Gastrocnemius medialis (tissue), 4 donors: ENCODE results near the gene ACLY. TPM values are rescaled to one million over a fixed set of nuclear protein-coding genes. Genes with fewer than 3 reads are reported as not detected.

Source experiments
- ATAC-seq, 2 donors: fragments of 150-250 bp; one replicate each; pipeline ENCODE4 v1.9.1; 2016
- DNase-seq, 2 donors: peaks; one replicate each; pipeline ENCODE4 v3.0.0-alpha.2; 2019
- H3K27ac ChIP-seq, 4 donors: fragments of 200-600 bp; sonication (generic); 1 replicate in 1 of 4; 2 replicates in 3 of 4; pipeline ENCODE4 v1.5.1; 2016 to 2018; ENCODE audit warnings: mild to moderate bottlenecking in 2 of 4, moderate library complexity in 1 of 4
- H3K27me3 ChIP-seq, 3 donors: fragments of 200-600 bp; sonication (generic) in 2 of 3; 1 replicate in 1 of 3; 2 replicates in 2 of 3; pipeline versions ENCODE4 v1.5.1 to v1.6.0; 2016 to 2019; ENCODE audit warnings: mild to moderate bottlenecking in 1 of 3, moderate library complexity in 1 of 3
- H3K36me3 ChIP-seq, 2 donors: fragments of 200-600 bp; sonication (generic) in 1 of 2; one replicate each; pipeline ENCODE4 v1.5.1; 2017 to 2018
- H3K4me1 ChIP-seq, 2 donors: fragments of 200-600 bp; sonication (generic) in 1 of 2; one replicate each; pipeline ENCODE4 v1.5.1; 2016 to 2017; ENCODE audit warnings: mild to moderate bottlenecking in 2 of 2
- H3K4me3 ChIP-seq, 4 donors: fragments of 200-600 bp; sonication (generic) in 3 of 4; 1 replicate in 1 of 4; 2 replicates in 3 of 4; pipeline ENCODE4 v1.5.1; 2016 to 2019; ENCODE audit warnings: mild to moderate bottlenecking in 2 of 4
- H3K9me3 ChIP-seq, 3 donors: fragments of 200-600 bp; sonication (generic) in 2 of 3; 1 replicate in 1 of 3; 2 replicates in 2 of 3; pipeline ENCODE4 v1.5.1; 2016 to 2019
- CTCF ChIP-seq, 5 experiments: fragments of 450-650 bp in 3 of 5; fragments of 200-600 bp in 2 of 5; sonication (generic) in 2 of 5; IDR thresholded peaks in 4 of 5; conservative IDR thresholded peaks in 1 of 5; 1 replicate in 4 of 5; 2 replicates in 1 of 5; pipeline ENCODE4 v1.5.1; 2016 to 2019; ENCODE audit warnings: antibody characterized with exemption in 5 of 5, mild to moderate bottlenecking in 3 of 5, moderate library complexity in 3 of 5
- POLR2A ChIP-seq, 2 donors: fragments of 450-650 bp; IDR thresholded peaks; one replicate each; pipeline ENCODE4 v1.6.1; 2017; ENCODE audit warnings: antibody characterized with exemption in 2 of 2, mild to moderate bottlenecking in 2 of 2, moderate library complexity in 2 of 2
- in situ Hi-C, 4 donors: fragments of 200-750 bp; cut with MboI; loops; one replicate each; pipeline versions ENCODE4 v1.15.0 to v1.8.0; 2017; ENCODE audit warnings: low sequenced_read_pairs in 4 of 4
- intact Hi-C: fragments of 100-400 bp; cut with DNase I; formaldehyde crosslinking; loops from one replicate; pipeline ENCODE4 v1.15.1; 2023; ENCODE audit warnings: low total_unique reads
- total RNA-seq, 4 donors: library from RNA; depleted of rRNA; stranded (reverse); fragments of >200 nt; gene quantifications; one replicate each; pipeline versions ENCODE4 v1.1.0 to v1.2.3, GENCODE V29; 2016

The ACLY gene
- total RNA-seq, 4 donors from 2014 or later = 20.8 to 35.0 (median 30.7) TPM

GRCh38 chr17:41942626-41943373 lies 24.0 kb upstream of the ACLY start:
- no peak for ATAC-seq
- Histone ChIP-seq H3K27me3 (no peaks in the 10 kb centered on the region), H3K27ac (no peak overlapping the region), H3K4me1 (peaks cover 13 to 14% of the 10 kb centered on the region in 2 donors), H3K9me3 (no peaks in the 10 kb centered on the region), H3K36me3 (no peaks in the 10 kb centered on the region), H3K4me3 (no peak overlapping the region)
- in situ Hi-C loops (no loop called here), intact Hi-C loops (no loop called here)
- no peak for DNase-seq
- TF ChIP-seq POLR2A (IDR thresholded peaks at IDR 0.05) (no peak), CTCF (IDR thresholded peaks at IDR 0.05 in 4 of 5, conservative IDR thresholded peaks at IDR 0.05 in 1 of 5) (no peak)

DNA sequence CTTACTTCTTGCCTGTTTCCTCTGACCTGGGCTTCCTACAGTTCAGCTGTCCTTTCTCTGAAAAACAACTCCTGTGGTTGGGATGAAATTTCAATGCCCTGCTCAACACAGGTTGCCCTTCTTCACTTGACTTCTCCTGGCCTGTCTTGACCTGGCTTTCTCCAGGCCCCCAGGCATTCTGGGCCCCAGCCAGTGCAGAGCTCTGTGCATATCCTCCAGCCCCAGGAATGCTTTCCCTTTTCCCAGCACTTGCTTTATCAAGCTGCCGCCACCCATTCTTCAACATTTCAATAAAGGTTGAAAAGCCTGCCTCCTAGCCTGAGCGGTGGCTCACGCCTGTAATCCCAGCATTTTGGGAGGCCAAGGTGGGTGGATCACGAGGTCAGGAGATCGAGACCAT lies 22.4 kb upstream of the ACLY start:
- Histone ChIP-seq H3K4me3 (no peak overlapping the region), H3K27ac (no peak overlapping the region), H3K9me3 (no peaks in the 10 kb centered on the region), H3K36me3 (no peaks in the 10 kb centered on the region), H3K27me3 (no peaks in the 10 kb centered on the region), H3K4me1 (peaks cover 19 to 21% of the 10 kb centered on the region in 2 donors)
- DNase-seq (no peak), ATAC-seq (no peak)
- in situ Hi-C loops (no loop called here), intact Hi-C loops (no loop called here)
- TF ChIP-seq CTCF (IDR thresholded peaks at IDR 0.05 in 4 of 5, conservative IDR thresholded peaks at IDR 0.05 in 1 of 5) (no peak), POLR2A (IDR thresholded peaks at IDR 0.05) (no peak)

DNA sequence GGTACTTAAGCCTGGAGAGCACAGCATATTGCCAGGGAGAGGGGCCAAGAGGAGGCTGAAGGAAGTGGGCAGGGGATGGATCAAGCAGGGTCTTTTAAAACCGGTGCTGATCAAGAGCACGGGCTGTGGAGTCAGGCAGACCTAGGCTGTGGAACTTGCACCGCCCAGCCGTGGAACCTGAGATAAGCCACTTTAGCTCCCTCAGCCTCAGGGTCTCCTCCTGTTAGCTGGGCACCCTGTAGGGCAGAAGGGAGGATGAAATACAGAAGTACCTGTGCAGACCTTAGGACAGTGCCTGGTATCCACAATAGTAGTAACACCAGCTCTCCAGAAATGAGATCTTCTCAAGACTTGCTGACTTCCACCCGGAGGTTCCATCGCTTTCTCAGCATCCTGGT lies 20.9 kb upstream of the ACLY start:
- DNase-seq (no peak), ATAC-seq (no peak)
- intact Hi-C loops (no loop called here), in situ Hi-C loops (no loop called here)
- TF ChIP-seq CTCF (IDR thresholded peaks at IDR 0.05 in 4 of 5, conservative IDR thresholded peaks at IDR 0.05 in 1 of 5) = no peak
- no peak for TF ChIP-seq POLR2A (IDR thresholded peaks at IDR 0.05)
- Histone ChIP-seq H3K9me3 (no peaks in the 10 kb centered on the region), H3K36me3 (no peaks in the 10 kb centered on the region), H3K27ac (no peak overlapping the region), H3K4me1 (peaks cover 19 to 21% of the 10 kb centered on the region in 2 donors), H3K27me3 (no peaks in the 10 kb centered on the region), H3K4me3 (no peak overlapping the region)

DNA sequence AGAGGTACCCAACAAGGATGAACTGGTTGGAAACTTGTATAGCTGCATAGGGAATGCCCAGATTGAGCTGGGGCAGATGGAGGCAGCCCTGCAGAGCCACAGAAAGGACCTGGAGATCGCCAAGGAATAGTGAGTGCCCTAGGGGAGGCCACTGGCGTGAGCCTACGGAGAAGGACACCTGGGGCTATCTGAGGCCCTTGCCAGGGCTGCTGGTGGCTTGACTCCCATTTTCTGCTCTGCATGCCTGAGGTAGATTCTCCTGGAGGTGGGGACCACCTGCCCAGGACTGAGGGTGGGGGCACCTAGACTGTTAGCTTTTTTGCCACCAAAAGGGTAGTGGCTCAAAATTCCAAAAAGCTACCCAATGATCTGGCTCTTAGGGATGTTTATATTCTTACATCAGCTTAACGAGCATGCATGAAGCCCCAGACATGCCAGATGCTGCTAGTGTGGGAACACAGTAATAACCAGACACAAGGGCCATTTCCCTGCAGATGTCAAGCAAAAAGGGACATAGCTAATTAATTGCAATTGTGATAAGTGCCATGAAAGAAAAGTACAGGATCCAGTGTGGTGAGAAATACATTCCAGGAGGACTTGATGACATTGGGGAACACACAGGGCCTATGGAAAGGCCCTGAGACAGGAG lies 20.4 kb upstream of the ACLY start:
- intact Hi-C loops (no loop called here), in situ Hi-C loops (no loop called here)
- H3K4me3 ChIP-seq = no peak overlapping the region
- ATAC-seq (no peak), DNase-seq (no peak)
- no peaks in the 10 kb centered on the region for H3K9me3 ChIP-seq
- H3K27me3 ChIP-seq = no peaks in the 10 kb centered on the region
- no peak overlapping the region for H3K27ac ChIP-seq
- no peaks in the 10 kb centered on the region for H3K36me3 ChIP-seq
- no peak for TF ChIP-seq POLR2A (IDR thresholded peaks at IDR 0.05)
- TF ChIP-seq CTCF (IDR thresholded peaks at IDR 0.05 in 4 of 5, conservative IDR thresholded peaks at IDR 0.05 in 1 of 5) = no peak
- H3K4me1 ChIP-seq = peaks cover 19 to 21% of the 10 kb centered on the region in 2 donors
